OCI-LY1 (cell line): ENCODE results near the gene GPR176.

ENCODE experiments used
- H2AFZ ChIP-seq: fragments of 200-600 bp; sonication (generic), shearing (Covaris generic); 2 replicates; pipeline ENCODE4 v1.6.0; 2014; ENCODE audit warnings: antibody characterized with exemption, mild to moderate bottlenecking, low read length
- H3F3A ChIP-seq: fragments of 200-600 bp; sonication (generic), shearing (Covaris generic); 2 replicates; pipeline ENCODE4 v1.6.0; 2014; ENCODE audit warnings: mild to moderate bottlenecking, antibody characterized with exemption, low read length, moderate library complexity; ENCODE audit not compliant: insufficient read depth
- H3K27ac ChIP-seq: fragments of 200-600 bp; sonication (generic); 2 replicates; pipeline ENCODE4 v1.5.1; 2014; ENCODE audit warnings: low read length, mixed run types, mild to moderate bottlenecking, low read depth; ENCODE audit not compliant: poor library complexity, severe bottlenecking
- H3K27me3 ChIP-seq: fragments of 200-600 bp; sonication (generic); 2 replicates; pipeline ENCODE4 v1.6.0; 2014; ENCODE audit warnings: antibody characterized with exemption, mild to moderate bottlenecking, low read length, moderate library complexity; ENCODE audit not compliant: insufficient read depth
- H3K36me3 ChIP-seq: fragments of 200-600 bp; sonication (generic); 2 replicates; pipeline ENCODE4 v1.6.1; 2014; ENCODE audit warnings: mild to moderate bottlenecking, antibody characterized with exemption, low read length, moderate library complexity, mixed read lengths; ENCODE audit not compliant: insufficient read depth
- H3K4me1 ChIP-seq: fragments of 200-600 bp; sonication (generic); 2 replicates; pipeline ENCODE4 v1.5.1; 2014; ENCODE audit warnings: mild to moderate bottlenecking, low read length, moderate library complexity; ENCODE audit not compliant: insufficient read depth, severe bottlenecking
- H3K4me2 ChIP-seq: fragments of 200-600 bp; sonication (generic), shearing (Covaris generic); 2 replicates; pipeline ENCODE4 v1.6.1; 2014; ENCODE audit warnings: low read length
- H3K4me3 ChIP-seq: fragments of 200-600 bp; sonication (generic); 2 replicates; pipeline ENCODE4 v1.5.1; 2014; ENCODE audit warnings: low read length, low read depth, mild to moderate bottlenecking, mixed read lengths; ENCODE audit not compliant: poor library complexity, severe bottlenecking
- H3K79me2 ChIP-seq: fragments of 200-600 bp; shearing (Covaris generic); 2 replicates; pipeline ENCODE4 v1.6.1; 2016; ENCODE audit warnings: mixed run types, low read length, mixed read lengths; ENCODE audit not compliant: insufficient read depth
- H3K9ac ChIP-seq: fragments of 200-600 bp; sonication (generic), shearing (Covaris generic); 2 replicates; pipeline ENCODE4 v1.6.1; 2014; ENCODE audit warnings: mild to moderate bottlenecking, low read length, mixed read lengths
- H3K9me2 ChIP-seq: fragments of 200-600 bp; sonication (generic), shearing (Covaris generic); 2 replicates; pipeline ENCODE4 v1.6.1; 2014; ENCODE audit warnings: low read depth, mild to moderate bottlenecking, low read length, mixed read lengths
- H3K9me3 ChIP-seq: fragments of 200-600 bp; shearing (Covaris generic); 2 replicates; pipeline ENCODE4 v1.6.1; 2014; ENCODE audit warnings: low read length, mixed read lengths
- H4K20me1 ChIP-seq: fragments of 200-600 bp; sonication (generic), shearing (Covaris generic); 2 replicates; pipeline ENCODE4 v1.6.0; 2016; ENCODE audit warnings: mild to moderate bottlenecking, low read length; ENCODE audit not compliant: insufficient read depth
- EZH2 ChIP-seq: fragments of 200-600 bp; sonication (generic), shearing (Covaris generic); IDR thresholded peaks from 2 replicates; pipeline ENCODE4 v1.8.0; 2017; ENCODE audit warnings: borderline replicate concordance, mixed run types, mild to moderate bottlenecking, antibody characterized with exemption, low read length, moderate library complexity, mixed read lengths
- TF ChIP-seq, protein P1 (sequence below): fragments of 200-600 bp; sonication (generic), shearing (Covaris generic); IDR thresholded peaks from 2 replicates; pipeline ENCODE4 v1.5.1; 2017; ENCODE audit warnings: mild to moderate bottlenecking, antibody characterized with exemption, low read length, moderate library complexity, mixed read lengths

The GPR176 gene

DNA sequence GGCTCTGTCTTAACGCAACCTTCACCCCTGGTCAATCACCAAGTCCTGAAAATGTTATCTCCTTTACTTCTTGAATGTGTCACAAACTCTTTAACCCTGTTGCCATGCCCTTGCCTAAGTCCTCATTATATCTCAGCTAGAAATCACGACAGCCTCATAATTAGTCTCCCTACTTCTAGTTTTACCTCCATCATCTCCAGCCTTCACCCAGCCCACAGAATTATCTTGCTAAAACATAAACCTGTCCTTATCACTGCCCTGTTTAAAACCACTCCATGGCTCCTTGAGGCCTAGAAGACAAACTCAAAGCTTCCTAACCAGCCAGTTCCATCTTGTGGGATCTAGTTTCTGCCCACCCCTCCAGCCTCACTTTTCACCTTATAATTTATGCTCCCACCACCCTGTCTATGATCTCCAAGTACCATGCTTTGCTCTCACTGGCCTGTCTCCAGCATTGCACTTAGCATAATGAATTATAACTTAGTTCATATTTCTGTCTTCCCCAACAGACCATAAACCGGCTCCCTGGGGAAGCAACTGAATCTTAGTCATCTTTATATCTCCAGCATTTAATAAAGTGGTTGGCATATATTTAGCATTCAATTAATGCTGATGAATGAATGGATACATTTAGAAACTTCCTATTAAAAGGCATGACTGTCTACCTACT lies 39.2 kb downstream of the GPR176 start:
- no peak overlapping the region for H3K9ac ChIP-seq
- H3K4me2 ChIP-seq = no peak overlapping the region
- no peak overlapping the region for H3K27ac ChIP-seq
- H4K20me1 ChIP-seq = no peaks in the 10 kb centered on the region
- 0 out of 2 replicates have a peak, but pooled peaks cover 5% of the 10 kb centered on the region for H3K27me3 ChIP-seq
- H3K36me3 ChIP-seq = no peaks in the 10 kb centered on the region
- no peaks in the 10 kb centered on the region for H3K4me1 ChIP-seq
- TF ChIP-seq, protein P1, sequence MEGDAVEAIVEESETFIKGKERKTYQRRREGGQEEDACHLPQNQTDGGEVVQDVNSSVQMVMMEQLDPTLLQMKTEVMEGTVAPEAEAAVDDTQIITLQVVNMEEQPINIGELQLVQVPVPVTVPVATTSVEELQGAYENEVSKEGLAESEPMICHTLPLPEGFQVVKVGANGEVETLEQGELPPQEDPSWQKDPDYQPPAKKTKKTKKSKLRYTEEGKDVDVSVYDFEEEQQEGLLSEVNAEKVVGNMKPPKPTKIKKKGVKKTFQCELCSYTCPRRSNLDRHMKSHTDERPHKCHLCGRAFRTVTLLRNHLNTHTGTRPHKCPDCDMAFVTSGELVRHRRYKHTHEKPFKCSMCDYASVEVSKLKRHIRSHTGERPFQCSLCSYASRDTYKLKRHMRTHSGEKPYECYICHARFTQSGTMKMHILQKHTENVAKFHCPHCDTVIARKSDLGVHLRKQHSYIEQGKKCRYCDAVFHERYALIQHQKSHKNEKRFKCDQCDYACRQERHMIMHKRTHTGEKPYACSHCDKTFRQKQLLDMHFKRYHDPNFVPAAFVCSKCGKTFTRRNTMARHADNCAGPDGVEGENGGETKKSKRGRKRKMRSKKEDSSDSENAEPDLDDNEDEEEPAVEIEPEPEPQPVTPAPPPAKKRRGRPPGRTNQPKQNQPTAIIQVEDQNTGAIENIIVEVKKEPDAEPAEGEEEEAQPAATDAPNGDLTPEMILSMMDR = no peak
- no peak for TF ChIP-seq EZH2
- no peaks in the 10 kb centered on the region for H3K9me3 ChIP-seq
- no peaks in the 10 kb centered on the region for H3K9me2 ChIP-seq
- no peaks in the 10 kb centered on the region for H3K79me2 ChIP-seq
- H3F3A ChIP-seq = no peaks in the 10 kb centered on the region
- no peak overlapping the region for H2AFZ ChIP-seq
- no peak overlapping the region for H3K4me3 ChIP-seq

DNA sequence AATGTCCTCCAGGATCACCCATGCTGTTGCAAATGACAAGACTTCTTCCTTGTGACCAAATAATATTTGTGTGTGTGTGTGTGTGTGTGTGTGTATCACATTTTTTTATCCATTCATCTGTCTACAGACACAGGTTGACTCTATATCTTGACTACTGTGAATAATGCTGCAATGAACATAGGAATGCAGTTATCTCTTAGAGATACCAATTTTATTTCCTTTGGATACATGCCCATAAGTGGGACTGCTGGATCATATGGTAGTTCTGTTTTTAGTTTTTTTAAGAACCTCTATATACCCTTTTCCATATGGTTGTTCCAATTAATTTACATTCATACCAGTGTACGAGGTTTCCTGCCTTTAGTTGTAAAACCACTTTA lies 41.7 kb downstream of the GPR176 start:
- H4K20me1 ChIP-seq = no peaks in the 10 kb centered on the region
- no peak overlapping the region for H3K9ac ChIP-seq
- 0 out of 2 replicates have a peak, but pooled peaks cover 5% of the 10 kb centered on the region for H3K27me3 ChIP-seq
- no peaks in the 10 kb centered on the region for H3K4me1 ChIP-seq
- no peaks in the 10 kb centered on the region for H3K79me2 ChIP-seq
- H3K36me3 ChIP-seq = no peaks in the 10 kb centered on the region
- H3K4me3 ChIP-seq = no peak overlapping the region
- H3K4me2 ChIP-seq = no peak overlapping the region
- H3K9me2 ChIP-seq = no peaks in the 10 kb centered on the region
- no peak overlapping the region for H2AFZ ChIP-seq
- no peaks in the 10 kb centered on the region for H3K9me3 ChIP-seq
- no peak for TF ChIP-seq EZH2
- TF ChIP-seq, protein P1 = no peak
- no peak overlapping the region for H3K27ac ChIP-seq
- H3F3A ChIP-seq = no peaks in the 10 kb centered on the region

DNA sequence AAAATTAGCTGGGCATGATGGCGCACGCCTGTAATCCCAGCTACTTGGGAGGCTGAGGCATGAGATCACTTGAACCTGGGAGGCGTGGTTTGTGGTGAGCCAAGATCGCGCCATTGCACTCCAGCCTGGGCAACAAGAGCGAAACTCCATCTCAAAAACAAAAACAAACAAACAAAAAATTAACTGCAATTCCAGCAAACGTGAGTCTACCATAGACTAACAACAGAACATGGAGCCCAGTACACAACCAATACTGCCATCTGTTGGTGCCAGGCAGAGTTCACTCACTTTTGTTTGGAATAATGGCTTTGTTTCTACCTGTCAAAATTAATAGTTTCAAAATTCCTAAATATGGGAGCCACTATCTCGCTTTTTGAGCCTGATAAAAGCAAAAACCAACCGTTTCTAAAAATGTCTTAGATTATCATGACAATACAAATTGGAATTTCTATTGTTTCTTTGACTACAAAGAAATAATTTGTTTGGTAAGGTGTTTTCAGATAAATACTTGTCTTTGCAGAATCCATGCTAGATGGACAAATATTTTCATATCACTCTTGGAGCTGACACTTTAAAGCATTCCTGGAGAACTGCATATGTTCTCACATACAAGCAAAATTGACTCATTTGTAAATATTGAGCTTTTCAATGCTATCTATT lies 45.0 kb downstream of the GPR176 start:
- no peak overlapping the region for H3K27ac ChIP-seq
- H2AFZ ChIP-seq = no peak overlapping the region
- no peak overlapping the region for H3K4me2 ChIP-seq
- no peaks in the 10 kb centered on the region for H3K9me2 ChIP-seq
- no peak overlapping the region for H3K9ac ChIP-seq
- no peaks in the 10 kb centered on the region for H4K20me1 ChIP-seq
- no peaks in the 10 kb centered on the region for H3F3A ChIP-seq
- no peaks in the 10 kb centered on the region for H3K36me3 ChIP-seq
- H3K79me2 ChIP-seq = no peaks in the 10 kb centered on the region
- no peaks in the 10 kb centered on the region for H3K4me1 ChIP-seq
- H3K27me3 ChIP-seq = no peaks in the 10 kb centered on the region
- no peaks in the 10 kb centered on the region for H3K9me3 ChIP-seq
- TF ChIP-seq, protein P1 = peak; percentile 68
- no peak for TF ChIP-seq EZH2
- H3K4me3 ChIP-seq = no peak overlapping the region
